ENCODE data around the gene PHTF2. TPM values are rescaled to one million over a fixed set of nuclear protein-coding genes. Genes with fewer than 3 reads are reported as not detected.
A peak's percentile ranks its signal among the peaks of the same experiment; 100 is the strongest.

Gene PHTF2
- total RNA-seq, 1 donor from 2014 or later = 22.1 TPM

DNA sequence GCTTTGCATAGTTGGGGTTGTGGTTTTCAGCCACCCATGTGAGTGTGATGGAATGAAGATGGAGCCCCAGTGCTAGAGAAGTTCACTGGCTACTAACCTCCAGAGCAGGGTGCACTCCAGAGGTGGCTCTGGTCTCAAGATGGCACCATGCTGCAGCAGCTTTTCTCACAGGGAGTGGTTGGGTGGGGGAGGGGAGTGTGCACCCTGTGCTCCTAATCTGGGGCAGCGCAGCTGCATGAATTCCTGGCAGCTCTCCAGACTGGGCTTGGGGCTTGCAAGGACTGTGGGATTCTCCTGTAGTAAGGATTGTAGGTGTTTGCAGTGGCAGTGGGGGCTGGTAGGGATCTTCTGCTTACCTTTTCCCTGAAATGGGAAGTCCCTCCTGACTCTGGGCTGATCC, 23.7 kb downstream of the PHTF2 start:
- DNase-seq = no peak
- Histone ChIP-seq H3K4me3 (no peak overlapping the region), H3K4me1 (peaks cover 12% of the 10 kb centered on the region), H3K9me3 (replicated peaks) (peaks cover 75% of the 10 kb centered on the region), H3K27me3 (ENCODE audit: low read depth) (no peaks in the 10 kb centered on the region), H3K27ac (replicated peaks) (no peak overlapping the region), H3K36me3 (peaks cover 28% of the 10 kb centered on the region)
- TF ChIP-seq, protein P1, sequence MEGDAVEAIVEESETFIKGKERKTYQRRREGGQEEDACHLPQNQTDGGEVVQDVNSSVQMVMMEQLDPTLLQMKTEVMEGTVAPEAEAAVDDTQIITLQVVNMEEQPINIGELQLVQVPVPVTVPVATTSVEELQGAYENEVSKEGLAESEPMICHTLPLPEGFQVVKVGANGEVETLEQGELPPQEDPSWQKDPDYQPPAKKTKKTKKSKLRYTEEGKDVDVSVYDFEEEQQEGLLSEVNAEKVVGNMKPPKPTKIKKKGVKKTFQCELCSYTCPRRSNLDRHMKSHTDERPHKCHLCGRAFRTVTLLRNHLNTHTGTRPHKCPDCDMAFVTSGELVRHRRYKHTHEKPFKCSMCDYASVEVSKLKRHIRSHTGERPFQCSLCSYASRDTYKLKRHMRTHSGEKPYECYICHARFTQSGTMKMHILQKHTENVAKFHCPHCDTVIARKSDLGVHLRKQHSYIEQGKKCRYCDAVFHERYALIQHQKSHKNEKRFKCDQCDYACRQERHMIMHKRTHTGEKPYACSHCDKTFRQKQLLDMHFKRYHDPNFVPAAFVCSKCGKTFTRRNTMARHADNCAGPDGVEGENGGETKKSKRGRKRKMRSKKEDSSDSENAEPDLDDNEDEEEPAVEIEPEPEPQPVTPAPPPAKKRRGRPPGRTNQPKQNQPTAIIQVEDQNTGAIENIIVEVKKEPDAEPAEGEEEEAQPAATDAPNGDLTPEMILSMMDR (IDR thresholded peaks at IDR 0.05; ENCODE audit: borderline replicate concordance) = no peak
- intact Hi-C loops (cut with micrococcal nuclease) = no loop called here

DNA sequence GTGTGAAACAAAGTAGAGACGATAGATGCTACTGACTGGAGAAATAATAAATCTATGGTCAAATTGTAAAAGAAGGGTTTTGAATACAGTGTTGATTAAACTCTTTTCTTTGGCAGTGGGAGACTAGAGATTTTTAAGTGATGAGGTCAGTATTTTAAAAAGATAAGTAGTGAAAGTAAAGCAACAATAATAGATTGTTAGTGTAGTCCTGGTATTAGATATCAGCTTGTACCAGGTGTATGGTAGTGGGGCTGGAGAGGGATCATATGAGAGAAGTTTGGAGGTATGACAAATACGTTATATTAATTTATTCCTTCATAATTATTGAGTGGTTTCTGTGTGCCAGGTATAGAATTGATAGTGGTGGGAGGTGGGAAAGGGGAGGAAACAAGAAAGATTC, 25.2 kb downstream of the PHTF2 start:
- Histone ChIP-seq H3K27me3 (ENCODE audit: low read depth) (no peaks in the 10 kb centered on the region), H3K36me3 (peaks cover 16% of the 10 kb centered on the region), H3K4me3 (no peak overlapping the region), H3K9me3 (replicated peaks) (peaks cover 60% of the 10 kb centered on the region), H3K4me1 (peaks cover 12% of the 10 kb centered on the region), H3K27ac (replicated peaks) (peak overlapping the region; percentile 17)
- no peak for DNase-seq
- intact Hi-C loops (cut with micrococcal nuclease) = no loop called here
- TF ChIP-seq, protein P1 (IDR thresholded peaks at IDR 0.05; ENCODE audit: borderline replicate concordance) = no peak

DNA sequence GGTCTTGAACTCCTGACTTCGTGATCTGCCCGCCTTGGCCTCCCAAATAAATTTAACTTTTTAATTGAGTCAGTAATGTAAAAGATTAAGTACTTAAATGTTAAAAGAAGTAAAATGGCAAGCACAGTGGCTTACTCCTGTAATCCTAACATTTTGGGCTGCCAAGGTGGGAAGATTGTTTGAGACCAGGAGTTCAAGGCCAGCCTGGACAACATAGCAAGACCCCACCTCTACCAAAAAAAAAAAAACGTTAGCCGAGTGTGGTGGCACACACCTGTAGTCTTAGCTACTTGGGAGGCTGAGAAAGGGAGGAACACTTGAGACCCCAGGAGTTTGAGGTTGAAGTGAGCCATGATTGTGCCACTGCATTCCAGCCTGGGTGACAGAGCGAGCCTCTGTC, 26.1 kb downstream of the PHTF2 start:
- peaks cover 51% of the 10 kb centered on the region for H3K9me3 ChIP-seq (replicated peaks)
- peaks cover 12% of the 10 kb centered on the region for H3K4me1 ChIP-seq
- no peak for DNase-seq
- intact Hi-C loops (cut with micrococcal nuclease) = no loop called here
- peak overlapping the region; percentile 10 for H3K27ac ChIP-seq (replicated peaks)
- TF ChIP-seq, protein P1 (IDR thresholded peaks at IDR 0.05; ENCODE audit: borderline replicate concordance) = no peak
- peaks cover 16% of the 10 kb centered on the region for H3K36me3 ChIP-seq
- no peak overlapping the region for H3K4me3 ChIP-seq
- H3K27me3 ChIP-seq (ENCODE audit: low read depth) = no peaks in the 10 kb centered on the region

DNA sequence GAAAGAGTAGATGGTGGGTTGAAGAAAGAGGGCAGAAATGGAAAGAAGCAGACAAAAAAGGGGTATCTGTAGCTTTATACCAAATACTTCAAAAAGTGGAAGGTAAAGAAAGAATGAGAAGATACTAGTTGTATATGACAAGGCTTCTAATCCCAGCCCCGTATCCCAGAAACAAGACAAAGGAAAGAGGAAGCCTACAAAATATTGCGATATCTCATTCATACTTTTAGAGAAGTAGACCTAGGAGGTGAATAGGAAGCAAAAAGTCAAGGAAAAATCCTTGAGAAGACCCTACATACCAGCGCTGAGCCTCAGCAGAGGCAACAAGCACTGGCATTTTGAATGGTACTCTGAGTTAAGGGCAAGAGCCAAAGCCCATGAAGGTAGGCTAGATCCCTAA, 26.6 kb downstream of the PHTF2 start:
- no peak overlapping the region for H3K4me3 ChIP-seq
- intact Hi-C loops (cut with micrococcal nuclease) = no loop called here
- TF ChIP-seq, protein P1 (IDR thresholded peaks at IDR 0.05; ENCODE audit: borderline replicate concordance) = no peak
- H3K27me3 ChIP-seq (ENCODE audit: low read depth) = no peaks in the 10 kb centered on the region
- H3K9me3 ChIP-seq (replicated peaks) = peaks cover 46% of the 10 kb centered on the region
- peaks cover 15% of the 10 kb centered on the region for H3K4me1 ChIP-seq
- DNase-seq = no peak
- peaks cover 12% of the 10 kb centered on the region for H3K36me3 ChIP-seq
- H3K27ac ChIP-seq (replicated peaks) = no peak overlapping the region

DNA sequence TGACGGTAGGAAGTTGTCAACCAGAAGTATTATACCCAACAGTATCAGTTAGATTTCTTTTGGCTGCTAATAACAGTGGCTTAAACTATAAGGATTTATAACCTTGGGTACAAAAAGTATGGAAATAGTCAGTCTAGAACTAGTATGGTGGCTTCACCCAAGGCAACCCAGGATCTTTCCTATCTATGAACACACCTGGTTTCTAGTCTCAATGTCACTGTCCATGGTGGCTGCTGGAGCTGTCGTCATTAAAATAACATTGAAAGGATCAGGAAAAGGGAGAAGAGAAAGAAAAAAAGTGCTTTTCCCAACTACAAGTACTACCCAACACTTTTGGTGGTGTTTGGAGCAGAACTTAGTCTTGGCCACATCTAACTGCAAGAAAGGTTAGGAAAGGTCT, 27.7 kb downstream of the PHTF2 start:
- DNase-seq = no peak
- intact Hi-C loops (cut with micrococcal nuclease) = no loop called here
- TF ChIP-seq, protein P1 (IDR thresholded peaks at IDR 0.05; ENCODE audit: borderline replicate concordance) = no peak
- Histone ChIP-seq H3K36me3 (peaks cover under 1% of the 10 kb centered on the region), H3K27me3 (ENCODE audit: low read depth) (no peaks in the 10 kb centered on the region), H3K9me3 (replicated peaks) (peaks cover 34% of the 10 kb centered on the region), H3K4me1 (peaks cover 27% of the 10 kb centered on the region), H3K4me3 (no peak overlapping the region), H3K27ac (replicated peaks) (no peak overlapping the region)

DNA sequence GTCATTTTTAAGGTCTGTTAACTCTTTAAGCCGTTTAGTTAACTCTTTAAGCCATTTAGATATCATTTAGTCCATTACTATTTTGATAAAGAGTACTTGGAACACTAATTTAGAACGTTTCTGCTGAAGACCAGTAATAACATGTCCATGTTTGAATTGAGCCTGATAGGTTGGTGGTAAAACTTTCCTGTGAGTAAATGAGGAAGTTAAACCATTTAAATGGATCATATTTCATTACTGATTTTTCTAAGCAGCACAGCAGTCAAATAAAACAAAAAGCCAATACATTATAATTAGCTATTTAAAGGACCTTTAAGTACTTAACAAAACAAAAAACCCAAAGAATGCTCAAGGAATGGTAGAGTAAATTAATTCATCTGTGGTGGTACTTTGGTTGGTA, 29.4 kb downstream of the PHTF2 start:
- intact Hi-C loops (cut with micrococcal nuclease) = no loop called here
- TF ChIP-seq, protein P1 (IDR thresholded peaks at IDR 0.05; ENCODE audit: borderline replicate concordance) = no peak
- Histone ChIP-seq H3K4me3 (no peak overlapping the region), H3K4me1 (peaks cover 27% of the 10 kb centered on the region), H3K36me3 (no peaks in the 10 kb centered on the region), H3K27ac (replicated peaks) (no peak overlapping the region), H3K27me3 (ENCODE audit: low read depth) (no peaks in the 10 kb centered on the region), H3K9me3 (replicated peaks) (peaks cover 21% of the 10 kb centered on the region)
- no peak for DNase-seq

Measured in left ventricle myocardium inferior (tissue), 1 donor.